ENCODE results near the gene CFAP77.

DNA sequence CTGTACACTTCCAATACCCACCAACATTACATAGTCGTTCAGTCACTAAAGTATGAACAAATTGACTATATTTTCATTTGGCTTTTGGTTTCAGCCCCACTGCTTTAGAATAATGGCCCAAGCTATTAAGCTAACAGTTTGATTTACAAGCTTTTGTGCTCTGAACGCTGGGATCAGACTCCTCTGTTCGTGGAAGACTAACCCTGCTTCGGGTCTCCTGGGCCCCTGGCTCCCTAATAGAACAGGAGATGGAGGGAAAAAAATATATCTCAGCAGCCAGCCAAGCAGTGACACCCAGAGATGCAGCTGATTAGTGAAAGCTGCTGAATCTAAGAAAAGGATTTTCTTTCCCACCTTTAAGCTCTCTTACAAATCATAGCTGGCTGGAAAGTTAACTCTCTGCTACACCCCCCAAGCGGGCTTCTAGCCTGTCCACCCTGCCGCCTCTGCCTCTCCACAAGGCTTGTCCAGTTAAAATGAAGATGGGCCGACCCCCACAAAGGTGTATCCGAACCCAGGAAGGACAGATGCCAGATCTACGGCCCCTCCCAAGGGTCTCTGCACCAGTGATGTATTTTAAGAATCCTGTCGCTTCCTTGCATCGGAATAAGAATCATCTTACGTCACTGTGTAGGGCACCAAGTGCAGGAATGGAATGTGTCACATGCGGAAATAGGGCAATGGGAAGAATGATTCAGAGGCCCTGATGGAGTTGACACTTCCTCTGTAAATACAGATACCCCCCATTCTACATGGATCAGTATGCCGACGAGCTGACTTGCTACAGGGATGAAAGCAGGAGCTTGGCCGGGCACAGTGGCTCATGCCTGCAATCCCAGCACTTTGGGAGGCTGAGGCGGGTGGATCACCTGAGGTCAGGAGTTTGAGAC lies 139.0 kb downstream of the CFAP77 start:
- TF ChIP-seq, protein P1, sequence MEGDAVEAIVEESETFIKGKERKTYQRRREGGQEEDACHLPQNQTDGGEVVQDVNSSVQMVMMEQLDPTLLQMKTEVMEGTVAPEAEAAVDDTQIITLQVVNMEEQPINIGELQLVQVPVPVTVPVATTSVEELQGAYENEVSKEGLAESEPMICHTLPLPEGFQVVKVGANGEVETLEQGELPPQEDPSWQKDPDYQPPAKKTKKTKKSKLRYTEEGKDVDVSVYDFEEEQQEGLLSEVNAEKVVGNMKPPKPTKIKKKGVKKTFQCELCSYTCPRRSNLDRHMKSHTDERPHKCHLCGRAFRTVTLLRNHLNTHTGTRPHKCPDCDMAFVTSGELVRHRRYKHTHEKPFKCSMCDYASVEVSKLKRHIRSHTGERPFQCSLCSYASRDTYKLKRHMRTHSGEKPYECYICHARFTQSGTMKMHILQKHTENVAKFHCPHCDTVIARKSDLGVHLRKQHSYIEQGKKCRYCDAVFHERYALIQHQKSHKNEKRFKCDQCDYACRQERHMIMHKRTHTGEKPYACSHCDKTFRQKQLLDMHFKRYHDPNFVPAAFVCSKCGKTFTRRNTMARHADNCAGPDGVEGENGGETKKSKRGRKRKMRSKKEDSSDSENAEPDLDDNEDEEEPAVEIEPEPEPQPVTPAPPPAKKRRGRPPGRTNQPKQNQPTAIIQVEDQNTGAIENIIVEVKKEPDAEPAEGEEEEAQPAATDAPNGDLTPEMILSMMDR (IDR thresholded peaks at IDR 0.05; ENCODE audit: insufficient read depth, low read depth, low read length) = no peak
- no peak for TF ChIP-seq EZH2 (IDR thresholded peaks at IDR 0.05; ENCODE audit: insufficient read depth, low read length)
